Right lung (tissue), 5 donors: ENCODE results near the gene CDKN1C. TPM values are rescaled to one million over a fixed set of nuclear protein-coding genes. Genes with fewer than 3 reads are reported as not detected.

Source experiments
- DNase-seq, 2 donors: peaks; one replicate each; pipeline ENCODE4 v3.0.0-alpha.2; 2013
- polyA plus RNA-seq, 5 donors: library from polyadenylated mRNA; unstranded; fragments of 120-200 nt; gene quantifications; one replicate each; pipeline versions ENCODE4 v1.2.1 to v1.2.3, GENCODE V29; 2013; ENCODE audit warnings: inconsistent platforms in 1 of 5, low replicate concordance in 1 of 5; ENCODE audit not compliant: insufficient read length in 5 of 5, insufficient read depth in 1 of 5

Gene CDKN1C
- polyA plus RNA-seq, 5 donors = 51.0 to 105 (median 68.6) TPM

- no peak for DNase-seq
Observed at GRCh38 chr11:2849994-2850770, 35.4 kb downstream of the CDKN1C start.

GRCh38 chr11:2848497-2848896, 37.1 kb downstream of the CDKN1C start:
- DNase-seq = no peak

- no peak for DNase-seq
Observed at GRCh38 chr11:2847561-2847960, 38.0 kb downstream of the CDKN1C start.

- DNase-seq = no peak
Observed at GRCh38 chr11:2846470-2846869, 39.1 kb downstream of the CDKN1C start.

- DNase-seq = no peak
Observed at GRCh38 chr11:2846056-2846455, 39.5 kb downstream of the CDKN1C start.

- no peak for DNase-seq
Observed at GRCh38 chr11:2844996-2845395, 40.6 kb downstream of the CDKN1C start.

GRCh38 chr11:2844116-2844842, 41.3 kb downstream of the CDKN1C start:
- no peak for DNase-seq

- no peak for DNase-seq
Observed at GRCh38 chr11:2843551-2843950, 42.0 kb downstream of the CDKN1C start.

GRCh38 chr11:2842876-2843275, 42.7 kb downstream of the CDKN1C start:
- DNase-seq = no peak

- no peak for DNase-seq
Observed at GRCh38 chr11:2841411-2842190, 44.0 kb downstream of the CDKN1C start.

GRCh38 chr11:2839395-2839943, 46.1 kb downstream of the CDKN1C start:
- no peak for DNase-seq

GRCh38 chr11:2838676-2839294, 46.8 kb downstream of the CDKN1C start:
- no peak for DNase-seq

GRCh38 chr11:2838091-2838490, 47.5 kb downstream of the CDKN1C start:
- no peak for DNase-seq

GRCh38 chr11:2837651-2838050, 47.9 kb downstream of the CDKN1C start:
- DNase-seq = no peak

GRCh38 chr11:2837096-2837601, 48.4 kb downstream of the CDKN1C start:
- peak; percentile 90 to 91 for DNase-seq

- DNase-seq = peak in 1 of 2 donors; percentile 64
Observed at GRCh38 chr11:2836315-2837095, 49.1 kb downstream of the CDKN1C start.

- no peak for DNase-seq
Observed at GRCh38 chr11:2835751-2836150, 49.8 kb downstream of the CDKN1C start.

- no peak for DNase-seq
Observed at GRCh38 chr11:2835296-2835695, 50.3 kb downstream of the CDKN1C start.

GRCh38 chr11:2834503-2835273, 50.9 kb downstream of the CDKN1C start:
- no peak for DNase-seq
